Measurements from ENCODE around the gene ERC2.

GRCh38 chr3:55929154-55929869 lies 539.0 kb downstream of the ERC2 start:
- TF ChIP-seq CTCF (IDR thresholded peaks at IDR 0.05) (no peak), ZFX (IDR thresholded peaks at IDR 0.05; ENCODE audit: borderline replicate concordance) (no peak)

Measured in 22Rv1 (cell line).